Activated CD8-positive, alpha-beta T cell treated with anti-CD3 and anti-CD28 coated beads for 36 hours (primary cell): ENCODE results near the gene NCR2. TPM values are rescaled to one million over a fixed set of nuclear protein-coding genes. Genes with fewer than 3 reads are reported as not detected.

Source experiments
- ATAC-seq: fragments of 200-7000 bp; cut with Tn5 transposase; one replicate; pipeline ENCODE4 v1.10.0; 2021; ENCODE audit warnings: mild to moderate bottlenecking, moderate library complexity
- CTCF ChIA-PET: fragments of 350-600 bp; sonication (Branson Sonifier 250); formaldehyde crosslinking; loops from one replicate; lab custom pipeline; 2021; ENCODE audit warnings: antibody characterized with exemption; lab: Charles Lee
- POLR2A ChIA-PET: fragments of 350-600 bp; sonication (Branson Sonifier 250); formaldehyde crosslinking; loops from one replicate; lab custom pipeline; 2021; ENCODE audit warnings: antibody characterized with exemption; lab: Charles Lee
- DNase-seq: peaks from one replicate; pipeline ENCODE4 v3.0.0-alpha.2; 2020
- H3K27ac Mint-ChIP-seq: one replicate; pipeline ENCODE4 v1.8.0; 2021; ENCODE audit warnings: mild to moderate bottlenecking, mixed read lengths
- H3K27me3 Mint-ChIP-seq: one replicate; pipeline ENCODE4 v1.8.0; 2021; ENCODE audit warnings: mixed read lengths
- H3K36me3 Mint-ChIP-seq: one replicate; pipeline ENCODE4 v1.8.0; 2021; ENCODE audit warnings: low read depth, mixed read lengths
- H3K4me1 Mint-ChIP-seq: one replicate; pipeline ENCODE4 v1.8.0; 2021; ENCODE audit warnings: low read depth, mixed read lengths
- H3K4me3 Mint-ChIP-seq: one replicate; pipeline ENCODE4 v1.8.0; 2021; ENCODE audit warnings: mild to moderate bottlenecking, moderate library complexity, mixed read lengths
- H3K9me3 Mint-ChIP-seq: one replicate; pipeline ENCODE4 v1.8.0; 2021; ENCODE audit warnings: mixed read lengths
- CTCF ChIP-seq: fragments of 200-600 bp; IDR thresholded peaks from one replicate; pipeline ENCODE4 v1.8.0; 2022; ENCODE audit warnings: antibody characterized with exemption, mild to moderate bottlenecking
- intact Hi-C: fragments of 100-400 bp; cut with micrococcal nuclease; formaldehyde crosslinking; loops from one replicate; pipeline ENCODE4 v1.10.0; 2022
- total RNA-seq, 2 experiments: library from RNA; stranded (reverse); gene quantifications; one replicate each; pipeline ENCODE4 v1.2.3, GENCODE V29; 2021

Gene NCR2, protein sequence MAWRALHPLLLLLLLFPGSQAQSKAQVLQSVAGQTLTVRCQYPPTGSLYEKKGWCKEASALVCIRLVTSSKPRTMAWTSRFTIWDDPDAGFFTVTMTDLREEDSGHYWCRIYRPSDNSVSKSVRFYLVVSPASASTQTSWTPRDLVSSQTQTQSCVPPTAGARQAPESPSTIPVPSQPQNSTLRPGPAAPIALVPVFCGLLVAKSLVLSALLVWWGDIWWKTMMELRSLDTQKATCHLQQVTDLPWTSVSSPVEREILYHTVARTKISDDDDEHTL
- under 1 TPM; 0.56 to 0.68 TPM for total RNA-seq

- Mint-ChIP-seq H3K4me1 (peaks cover 59% of the 10 kb centered on the region), H3K36me3 (no peaks in the 10 kb centered on the region), H3K4me3 (peak within 1 kb of the TSS; percentile 33), H3K27ac (peak within 1 kb of the TSS; percentile 93), H3K27me3 (no peaks in the 10 kb centered on the region), H3K9me3 (no peaks in the 10 kb centered on the region)
- ChIA-PET POLR2A (interaction anchor here (1.0 to 2.7 kb wide), 4 partner anchors 9 to 198 kb away, joined by 3 to 34 read pairs (median 7); no protein-coding TSS in a partner anchor), CTCF (interaction anchor here (0.9 to 6.5 kb wide), 15 partner anchors 9 to 348 kb away, joined by 3 to 106 read pairs (median 6); no protein-coding TSS in a partner anchor)
- ATAC-seq (no peak), DNase-seq (peak; percentile 19)
- intact Hi-C loops: no loop called here
- no peak for TF ChIP-seq CTCF
Measured at GRCh38 chr6:41335296-41335695, at the start of gene NCR2. Gene NCR2, plus strand, starts transcription at chr6:41335608. Its CDS starts 269 bp downstream, at chr6:41335877.

DNA sequence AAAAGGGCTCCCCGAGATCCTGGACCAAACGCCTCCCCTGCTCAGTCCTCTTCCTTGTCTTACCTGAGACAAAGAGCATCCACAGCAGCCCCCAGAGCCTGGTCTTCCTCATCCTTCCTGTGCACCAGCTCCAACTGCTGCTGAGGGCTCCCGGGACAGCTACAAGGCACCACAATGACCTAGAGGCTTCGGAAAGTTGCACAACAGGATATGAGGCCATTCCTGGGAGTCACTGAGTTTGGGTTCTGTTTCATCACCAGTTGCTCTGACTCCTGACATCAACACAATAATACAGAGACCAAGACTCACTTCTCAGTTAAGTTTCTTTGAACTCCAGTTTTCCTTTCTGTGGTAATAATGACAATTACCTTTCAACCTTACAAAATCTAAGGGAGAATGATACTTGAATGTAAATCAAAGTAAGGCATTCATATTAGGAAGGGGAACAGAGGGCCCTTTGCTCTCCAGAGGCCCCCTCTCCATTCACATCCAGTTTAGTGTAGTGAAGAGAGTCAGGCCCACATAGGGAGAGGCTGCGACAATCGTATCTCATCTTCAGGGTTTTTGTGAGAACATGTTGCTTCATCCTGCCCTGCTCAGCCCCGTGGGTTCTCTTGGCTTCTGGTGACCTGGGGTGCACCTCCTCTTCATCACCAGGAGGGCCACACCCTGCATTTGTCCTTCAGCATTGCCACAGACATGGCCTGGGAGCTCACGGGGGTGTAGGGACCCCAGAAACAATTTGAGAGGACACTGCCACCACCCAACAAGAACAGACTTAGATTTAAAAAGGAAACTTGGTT, 48.7 kb upstream of the NCR2 start, which contains the start of gene TREM1:
Gene TREM1, minus strand, starts transcription at position 139 of the 803 bp plus-strand sequence. Its CDS starts 27 bp downstream, at position 112.
- Mint-ChIP-seq H3K27me3 (no peaks in the 10 kb centered on the region), H3K36me3 (no peaks in the 10 kb centered on the region), H3K27ac (peak within 1 kb of the TSS; percentile 43), H3K9me3 (no peaks in the 10 kb centered on the region), H3K4me1 (peaks cover 8% of the 10 kb centered on the region), H3K4me3 (no peak within 1 kb of the TSS)
- no peak for TF ChIP-seq CTCF
- intact Hi-C loops: no loop called here
- ChIA-PET CTCF (interaction anchor here (1.1 to 4.9 kb wide), 5 partner anchors 8 to 95 kb away, joined by 3 to 23 read pairs (median 4); no protein-coding TSS in a partner anchor), POLR2A (interaction anchor here (1.1 kb wide), 1 partner anchor 12 kb away, joined by 3 read pairs; no protein-coding TSS in a partner anchor)
- no peak for DNase-seq
- ATAC-seq: peak; percentile 28

DNA sequence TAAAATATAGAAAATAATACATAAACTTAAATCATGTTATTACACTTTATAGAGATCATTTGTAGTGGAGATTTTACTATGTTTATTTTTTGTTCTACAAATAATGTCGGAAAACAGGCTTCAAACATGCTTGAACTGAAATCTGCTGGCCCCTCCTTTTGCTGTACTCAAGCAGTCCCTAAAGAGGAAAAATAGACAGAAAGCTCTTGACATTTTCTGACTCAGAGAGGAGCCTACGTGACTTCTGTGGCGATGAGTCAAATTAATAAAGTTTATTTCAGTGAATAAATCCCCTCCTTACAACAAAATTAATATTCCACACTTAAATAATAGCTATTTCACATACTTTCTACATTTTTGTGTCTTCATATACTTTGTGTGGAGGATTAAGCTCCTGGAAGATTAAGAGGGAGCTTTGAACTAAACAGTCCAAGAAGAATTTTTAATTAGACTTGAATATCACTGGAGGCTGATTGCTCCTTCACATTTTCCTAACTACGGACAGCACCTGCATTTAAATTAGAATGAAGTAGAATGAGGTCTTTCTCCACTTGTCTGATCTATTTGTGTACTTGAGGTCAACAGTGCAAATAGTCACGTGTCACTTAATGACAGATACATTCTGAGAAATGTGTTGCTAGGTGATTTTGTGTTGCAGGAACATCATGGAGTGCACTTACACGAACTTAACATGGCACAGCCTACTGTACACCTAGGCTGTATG, 47.2 kb upstream of the NCR2 start:
- Mint-ChIP-seq H3K27ac (peak overlapping the region; percentile 36), H3K36me3 (no peaks in the 10 kb centered on the region), H3K4me3 (no peak overlapping the region), H3K4me1 (peaks cover 8% of the 10 kb centered on the region), H3K9me3 (no peaks in the 10 kb centered on the region), H3K27me3 (no peaks in the 10 kb centered on the region)
- ChIA-PET CTCF (interaction anchor here (1.1 to 4.9 kb wide), 7 partner anchors 10 to 138 kb away, joined by 3 to 23 read pairs (median 5); no protein-coding TSS in a partner anchor), POLR2A (no interaction called here)
- intact Hi-C loops: no loop called here
- no peak for DNase-seq
- ATAC-seq: peak; percentile 71
- TF ChIP-seq CTCF: no peak

GRCh38 chr6:41288754-41289129, 46.7 kb upstream of the NCR2 start:
- Mint-ChIP-seq H3K27ac (no peak overlapping the region), H3K36me3 (no peaks in the 10 kb centered on the region), H3K4me3 (no peak overlapping the region), H3K9me3 (no peaks in the 10 kb centered on the region), H3K4me1 (peaks cover 6% of the 10 kb centered on the region), H3K27me3 (no peaks in the 10 kb centered on the region)
- ChIA-PET CTCF (interaction anchor here (1.3 to 4.9 kb wide), 4 partner anchors 18 to 137 kb away, joined by 3 to 23 read pairs (median 6); no protein-coding TSS in a partner anchor), POLR2A (no interaction called here)
- DNase-seq (no peak), ATAC-seq (no peak)
- TF ChIP-seq CTCF: no peak
- intact Hi-C loops: no loop called here
